ENCODE measurements around the gene AGBL4. TPM values are rescaled to one million over a fixed set of nuclear protein-coding genes. Genes with fewer than 3 reads are reported as not detected.

The AGBL4 gene
- total and polyA plus RNA-seq, 2 of the 13 experiments (the other 11 are each of a cell fraction or from before 2014, with no cell fraction given), result not detected

- TF ChIP-seq ZBTB10 (CRISPR knock-in tag; IDR thresholded peaks at IDR 0.05; ENCODE audit: borderline replicate concordance) (no peak), ZNF703 (CRISPR knock-in tag; IDR thresholded peaks at IDR 0.05; ENCODE audit: borderline replicate concordance) (no peak), ZNF737 (CRISPR knock-in tag; IDR thresholded peaks at IDR 0.05; ENCODE audit: borderline replicate concordance) (no peak), ZNF160 (CRISPR knock-in tag; IDR thresholded peaks at IDR 0.05) (no peak), ZNF350 (CRISPR knock-in tag; IDR thresholded peaks at IDR 0.05; ENCODE audit: borderline replicate concordance, low read depth) (no peak)
Observed at GRCh38 chr1:49181033-49181432, 842.7 kb downstream of the AGBL4 start (continued).

- Histone ChIP-seq H3K4me2 (ENCODE audit: low read depth, low read length) (no peak overlapping the region), H3K9ac (ENCODE audit: insufficient read depth, low read depth, low read length) (no peak overlapping the region), H3K4me1 (ENCODE audit: insufficient read depth, low read length) (no peaks in the 10 kb centered on the region), H3K36me3 (replicated peaks in 1 of 2; ENCODE audit: control insufficient read depth in 1 of 2, insufficient read depth in 2 of 2, low read length in 2 of 2) (no peaks in the 10 kb centered on the region), H3K27ac (ENCODE audit: extremely low read length, insufficient read depth, low read length) (no peak overlapping the region), H2AFZ (ENCODE audit: low read length) (no peak overlapping the region), H4K20me1 (ENCODE audit: insufficient read depth, low read length) (no peaks in the 10 kb centered on the region), H3K9me3 (ENCODE audit: low read length) (peaks cover 87% of the 10 kb centered on the region), H3K79me2 (ENCODE audit: insufficient read depth, low read length) (no peaks in the 10 kb centered on the region), H3K4me3 (replicated peaks in 1 of 3; ENCODE audit: insufficient read depth in 1 of 3, low read depth in 2 of 3, low read length in 3 of 3) (no peak overlapping the region), H3K27me3 (ENCODE audit: control insufficient read depth in 1 of 2, insufficient read depth in 2 of 2, low read length in 2 of 2) (no peaks in the 10 kb centered on the region)
- ATAC-seq, result no peak
- DNase-seq (ENCODE audit: low spot score), result no peak
- BruUV-seq (replicated peaks), result no TSS peak
- no peak for FAIRE-seq
- intact Hi-C loops (cut with micrococcal nuclease; ENCODE audit: unreplicated experiment) (no loop called here), in situ Hi-C loops (cut with HindIII; ENCODE audit: extremely low pct_ligation_motif_present, low pct_unique_long_range_greater_than_20kb) (no loop called here)
- ChIA-PET POLR2A (no interaction called here), CTCF (ENCODE audit: low intra/inter-chr PET ratio, low total read pairs) (no interaction called here)
- 4% methylated on average over 2 of the region's 2 CpGs for WGBS (ENCODE audit: low lambda C conversion rate)
- TF ChIP-seq PRDM15 (CRISPR knock-in tag; IDR thresholded peaks at IDR 0.05) (no peak), GATAD2A (CRISPR knock-in tag; IDR thresholded peaks at IDR 0.05) (no peak), THAP7 (CRISPR knock-in tag; IDR thresholded peaks at IDR 0.05) (no peak), NFAT5 (CRISPR knock-in tag; IDR thresholded peaks at IDR 0.05) (no peak), ZMYM3 (CRISPR knock-in tag; IDR thresholded peaks at IDR 0.05) (no peak)
Observed at GRCh38 chr1:49171941-49172593, 851.7 kb downstream of the AGBL4 start.
